Smooth muscle cell (in vitro differentiated cells): ENCODE results near the gene UBAC2. TPM values are rescaled to one million over a fixed set of nuclear protein-coding genes. Genes with fewer than 3 reads are reported as not detected.
"Not testable (repeated sequence)": the region's sequence is repeated elsewhere in the genome, so short reads cannot be mapped to it uniquely, and the experiment has no call there.

Experiments
- DNase-seq: peaks from one replicate; lab custom pipeline; 2025; ENCODE audit not compliant: unreplicated experiment; lab: John Stamatoyannopoulos, UW
- H2AFZ ChIP-seq: fragments of 200-600 bp; sonication (generic); 2 replicates; pipeline ENCODE4 v1.6.0; 2016; ENCODE audit warnings: antibody characterized with exemption, low read depth, mild to moderate bottlenecking
- H3F3A ChIP-seq: fragments of 200-600 bp; sonication (generic); 2 replicates; pipeline ENCODE4 v1.6.0; 2017; ENCODE audit warnings: antibody characterized with exemption, low read depth
- H3K27ac ChIP-seq: fragments of 200-600 bp; sonication (generic); 2 replicates; pipeline ENCODE4 v1.5.1; 2016; ENCODE audit warnings: low read depth, mild to moderate bottlenecking
- H3K27me3 ChIP-seq: fragments of 200-600 bp; sonication (generic); 2 replicates; pipeline ENCODE4 v1.6.1; 2016; ENCODE audit warnings: low read depth, mild to moderate bottlenecking
- H3K36me3 ChIP-seq: fragments of 200-600 bp; sonication (generic); 2 replicates; pipeline ENCODE4 v1.5.1; 2016; ENCODE audit warnings: low read depth
- H3K4me1 ChIP-seq: fragments of 200-600 bp; sonication (generic); 2 replicates; pipeline ENCODE4 v1.5.1; 2016; ENCODE audit warnings: low read depth
- H3K4me2 ChIP-seq: fragments of 200-600 bp; sonication (generic); 2 replicates; pipeline ENCODE4 v1.6.0; 2016; ENCODE audit warnings: mild to moderate bottlenecking
- H3K4me3 ChIP-seq: fragments of 200-600 bp; sonication (generic); 2 replicates; pipeline ENCODE4 v1.5.1; 2016; ENCODE audit warnings: mild to moderate bottlenecking
- H3K79me2 ChIP-seq: fragments of 200-600 bp; sonication (generic); 2 replicates; pipeline ENCODE4 v1.6.0; 2016; ENCODE audit warnings: low read depth, mild to moderate bottlenecking
- H3K9ac ChIP-seq: fragments of 200-600 bp; sonication (generic); 2 replicates; pipeline ENCODE4 v1.6.0; 2016; ENCODE audit warnings: low read depth
- H3K9me3 ChIP-seq: fragments of 200-600 bp; sonication (generic); replicated peaks from 2 replicates; pipeline ENCODE4 v1.5.1; 2016; ENCODE audit warnings: low read depth
- H4K20me1 ChIP-seq: fragments of 200-600 bp; sonication (generic); 2 replicates; pipeline ENCODE4 v1.6.0; 2016; ENCODE audit warnings: low read depth
- CTCF ChIP-seq: fragments of 200-600 bp; sonication (generic); IDR thresholded peaks from 2 replicates; pipeline ENCODE4 v1.5.1; 2017; ENCODE audit warnings: borderline replicate concordance, mild to moderate bottlenecking, antibody characterized with exemption; ENCODE audit not compliant: insufficient read depth, poor library complexity, severe bottlenecking
- WGBS: methylation state at CpG from one replicate; pipeline ENCODE4 v1.1.7; 2016; ENCODE audit warnings: low lambda C conversion rate; 5-methylcytosine and 5-hydroxymethylcytosine counted together
- polyA plus RNA-seq: library from polyadenylated mRNA; unstranded; fragments of >200 nt; fragmentation: Nextera tagmentation; extraction: Ambion mirVana; gene quantifications from 2 replicates; pipeline ENCODE4 v1.2.1, GENCODE V29; 2016
- total RNA-seq: library from RNA; depleted of rRNA; stranded (reverse); fragments of >200 nt; gene quantifications from 2 replicates; pipeline ENCODE4 v1.2.3, GENCODE V29; 2014

The UBAC2 gene
- total and polyA plus RNA-seq, 2 experiments from 2014 or later, result 58.4 to 74.0 TPM

- no peaks in the 10 kb centered on the region for H4K20me1 ChIP-seq
- H3K9me3 ChIP-seq, result no peaks in the 10 kb centered on the region
- WGBS, result 98% methylated on average over 14 of the region's 14 CpGs
- no peak overlapping the region for H3K4me3 ChIP-seq
- H3K27me3 ChIP-seq, result no peaks in the 10 kb centered on the region
- H3K4me2 ChIP-seq, result no peak overlapping the region
- H3K79me2 ChIP-seq, result no peaks in the 10 kb centered on the region
- no peak overlapping the region for H3K9ac ChIP-seq
- H3F3A ChIP-seq, result no peaks in the 10 kb centered on the region
- H3K27ac ChIP-seq, result no peak overlapping the region
- H2AFZ ChIP-seq, result no peak overlapping the region
- H3K4me1 ChIP-seq, result no peaks in the 10 kb centered on the region
- no peaks in the 10 kb centered on the region for H3K36me3 ChIP-seq
- no peak for DNase-seq
- no peak for TF ChIP-seq CTCF
Observed at GRCh38 chr13:99388334-99388923, 187.8 kb downstream of the UBAC2 start.

GRCh38 chr13:99389094-99389493, 188.4 kb downstream of the UBAC2 start:
- H3K9ac ChIP-seq, H3K79me2 ChIP-seq, H3K9me3 ChIP-seq, H3K27me3 ChIP-seq, H3F3A ChIP-seq, H3K36me3 ChIP-seq, H3K4me1 ChIP-seq, DNase-seq, H4K20me1 ChIP-seq, H3K4me2 ChIP-seq, H2AFZ ChIP-seq, H3K4me3 ChIP-seq, H3K27ac ChIP-seq: not testable (repeated sequence)
- 96% methylated on average over 6 of the region's 6 CpGs for WGBS

GRCh38 chr13:99389520-99390304, 189.1 kb downstream of the UBAC2 start:
- Histone ChIP-seq H3K4me3 (no peak overlapping the region), H3K4me2 (no peak overlapping the region), H2AFZ (no peak overlapping the region), H3K9ac (no peak overlapping the region), H3K27me3 (no peaks in the 10 kb centered on the region), H3K27ac (no peak overlapping the region), H3K36me3 (no peaks in the 10 kb centered on the region), H3K9me3 (no peaks in the 10 kb centered on the region), H3K4me1 (no peaks in the 10 kb centered on the region), H4K20me1 (no peaks in the 10 kb centered on the region), H3K79me2 (no peaks in the 10 kb centered on the region), H3F3A (no peaks in the 10 kb centered on the region)
- TF ChIP-seq CTCF, result no peak
- 98% methylated on average over 19 of the region's 19 CpGs for WGBS
- no peak for DNase-seq

DNA sequence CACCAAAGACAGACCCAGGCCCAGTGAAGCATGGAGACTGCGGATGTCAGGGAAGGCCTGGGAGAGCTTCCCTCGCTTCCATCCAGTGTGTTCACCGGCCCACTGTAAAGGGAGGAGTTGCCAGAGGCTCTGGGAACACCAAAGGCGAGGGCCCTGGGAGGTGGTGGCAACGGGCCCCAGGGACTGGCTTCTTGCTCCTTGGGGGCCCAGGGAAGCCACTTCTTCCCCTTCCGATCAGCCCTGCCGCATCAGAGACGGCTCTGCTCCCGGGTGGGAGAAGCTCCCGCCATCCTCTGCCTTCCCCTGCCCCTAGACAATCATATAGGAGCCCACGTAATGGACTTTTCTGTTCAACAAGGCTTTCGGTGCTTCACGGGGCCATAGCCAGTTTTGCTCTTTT, 189.9 kb downstream of the UBAC2 start:
- no peaks in the 10 kb centered on the region for H3K27me3 ChIP-seq
- 88% methylated on average over 13 of the region's 13 CpGs for WGBS
- no peaks in the 10 kb centered on the region for H3F3A ChIP-seq
- no peak overlapping the region for H3K4me3 ChIP-seq
- H2AFZ ChIP-seq, result no peak overlapping the region
- no peak overlapping the region for H3K9ac ChIP-seq
- no peaks in the 10 kb centered on the region for H3K4me1 ChIP-seq
- no peak for DNase-seq
- H3K36me3 ChIP-seq, result no peaks in the 10 kb centered on the region
- H3K9me3 ChIP-seq, result no peaks in the 10 kb centered on the region
- H3K79me2 ChIP-seq, result no peaks in the 10 kb centered on the region
- no peak overlapping the region for H3K4me2 ChIP-seq
- H3K27ac ChIP-seq, result no peak overlapping the region
- TF ChIP-seq CTCF, result no peak
- H4K20me1 ChIP-seq, result no peaks in the 10 kb centered on the region
